T-helper 9 cell (primary cell): ENCODE results near the gene PNMT.

Experiments
- DNase-seq: peaks from one replicate; pipeline ENCODE4 v3.0.0-alpha.2; 2020
- total RNA-seq, 2 donors: gene quantifications; one replicate each; lab custom pipeline; 2026; lab: John Stamatoyannopoulos, UW

PNMT gene
- total RNA-seq = 0 to 0.07 reads per million in 2 donors

DNA sequence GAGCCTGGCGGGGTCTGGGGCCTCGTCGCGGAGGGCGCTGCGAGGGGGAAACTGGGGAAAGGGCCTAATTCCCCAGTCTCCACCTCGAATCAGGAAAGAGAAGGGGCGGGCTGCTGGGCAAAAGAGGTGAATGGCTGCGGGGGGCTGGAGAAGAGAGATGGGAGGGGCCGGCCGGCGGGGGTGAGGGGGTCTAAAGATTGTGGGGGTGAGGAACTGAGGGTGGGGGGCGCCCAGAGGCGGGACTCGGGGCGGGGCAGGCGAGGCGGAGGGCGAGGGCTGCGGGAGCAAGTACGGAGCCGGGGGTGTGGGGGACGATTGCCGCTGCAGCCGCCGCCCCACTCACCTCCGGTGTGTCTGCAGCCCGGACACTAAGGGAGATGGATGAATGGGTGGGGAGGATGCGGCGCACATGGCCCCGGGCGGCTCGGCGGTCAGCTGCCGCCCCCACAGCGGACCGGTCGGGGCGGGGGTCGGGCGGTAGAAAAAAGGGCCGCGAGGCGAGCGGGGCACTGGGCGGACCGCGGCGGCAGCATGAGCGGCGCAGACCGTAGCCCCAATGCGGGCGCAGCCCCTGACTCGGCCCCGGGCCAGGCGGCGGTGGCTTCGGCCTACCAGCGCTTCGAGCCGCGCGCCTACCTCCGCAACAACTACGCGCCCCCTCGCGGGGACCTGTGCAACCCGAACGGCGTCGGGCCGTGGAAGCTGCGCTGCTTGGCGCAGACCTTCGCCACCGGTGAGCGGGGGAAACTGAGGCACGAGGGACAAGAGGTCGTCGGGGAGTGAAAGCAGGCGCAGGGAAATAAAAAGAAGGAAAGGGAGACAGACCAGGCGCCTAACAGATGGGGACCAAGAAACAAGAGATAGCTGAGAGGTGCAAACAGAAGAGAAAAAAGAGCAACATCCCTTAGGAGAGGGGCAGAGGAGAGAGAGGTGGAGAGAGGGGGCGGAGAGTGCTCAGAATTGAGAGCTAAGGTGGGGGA lies at the start of gene PNMT:
TSS of gene PNMT (plus strand) at position 509 of the 980 bp plus-strand sequence. CDS start at position 532, 23 bp downstream.
- DNase-seq = peak; percentile 63

DNA sequence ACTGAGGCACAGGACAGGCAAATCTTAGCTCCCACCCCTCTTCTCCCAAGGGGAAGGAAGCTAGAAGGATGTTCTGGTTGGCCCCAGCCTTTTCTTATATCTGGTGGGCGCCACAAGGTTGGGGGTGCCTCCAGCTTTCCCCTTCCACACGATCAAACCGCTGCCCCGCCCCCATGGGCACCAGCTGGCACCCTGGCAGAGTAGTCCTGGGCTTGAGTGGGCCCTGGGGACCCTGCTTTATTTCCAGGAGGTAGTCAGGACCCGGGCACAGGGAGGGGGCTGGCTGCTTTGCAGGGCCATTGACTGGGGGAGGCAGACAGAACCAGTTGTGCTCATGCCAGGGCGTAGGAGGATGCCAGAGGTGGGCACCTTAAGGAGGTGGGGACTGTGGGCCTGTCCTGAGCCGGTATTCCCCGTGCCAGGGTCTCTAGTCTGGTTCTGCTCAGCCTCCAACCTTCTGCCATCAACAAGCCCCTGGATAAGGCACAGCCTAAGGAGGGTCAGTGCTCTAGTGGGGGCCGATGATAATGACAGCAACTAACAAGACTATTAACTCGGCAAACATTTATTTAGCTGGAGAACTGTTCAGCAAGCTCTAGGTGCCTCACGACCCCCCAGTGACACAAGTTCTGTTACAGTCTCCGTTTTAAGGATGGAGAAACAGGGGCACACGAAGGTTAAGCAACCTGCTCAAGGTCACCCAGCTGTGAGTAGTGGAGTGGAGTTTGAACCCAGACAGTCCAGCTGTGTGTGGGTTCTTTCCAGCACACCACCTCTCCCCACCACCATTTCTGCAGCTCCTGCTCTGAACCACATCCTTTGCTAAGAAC lies 49.1 kb upstream of the PNMT start:
- DNase-seq = no peak

DNA sequence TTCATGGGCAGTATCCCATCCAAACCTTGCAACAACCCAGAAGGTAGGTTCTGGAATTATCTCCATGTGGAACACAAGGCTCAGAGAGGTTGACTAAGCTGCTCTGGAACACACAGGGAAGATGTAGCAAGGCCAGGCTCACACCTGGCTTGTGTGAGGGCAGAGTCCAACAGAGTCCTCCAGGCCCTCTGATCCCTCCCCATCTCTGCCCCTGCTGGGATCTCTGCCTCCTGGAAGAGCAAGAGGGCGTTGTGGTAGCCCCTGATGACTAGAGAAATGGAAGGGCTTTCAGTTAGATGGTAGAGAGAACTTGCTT lies 48.5 kb upstream of the PNMT start:
- DNase-seq = no peak

GRCh38 chr17:39621523-39622379 lies 46.5 kb upstream of the PNMT start:
- peak; percentile 87 for DNase-seq

DNA sequence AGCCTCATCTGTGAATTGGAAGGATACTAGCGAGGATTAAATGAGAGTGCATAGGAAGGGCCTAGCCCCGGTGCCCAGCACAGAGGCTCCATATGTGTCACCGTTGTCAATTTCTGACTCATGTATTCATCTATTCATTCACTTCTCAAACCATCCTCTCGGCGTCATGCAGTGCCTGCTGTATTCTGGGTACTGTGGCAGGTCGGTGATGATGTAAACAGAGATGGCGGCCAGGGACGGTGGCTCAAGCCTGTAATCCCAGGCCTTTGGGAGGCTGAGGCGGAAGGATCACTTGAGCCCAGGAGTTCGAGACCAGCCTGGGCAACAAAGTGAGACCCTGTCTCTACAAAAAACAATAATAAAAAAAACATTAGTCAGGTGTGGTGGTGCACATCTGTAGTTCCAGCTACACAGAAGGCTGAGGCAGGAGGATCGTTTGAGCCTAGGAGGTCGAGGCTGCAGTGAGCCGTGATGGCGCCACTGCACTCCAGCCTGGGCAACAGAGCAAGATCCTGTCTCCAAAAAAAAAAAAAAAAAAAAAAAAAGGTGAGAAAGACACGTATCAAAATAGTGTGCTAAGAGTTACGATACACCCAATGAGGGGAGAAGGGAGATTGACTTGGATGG lies 45.8 kb upstream of the PNMT start:
- no peak for DNase-seq

DNA sequence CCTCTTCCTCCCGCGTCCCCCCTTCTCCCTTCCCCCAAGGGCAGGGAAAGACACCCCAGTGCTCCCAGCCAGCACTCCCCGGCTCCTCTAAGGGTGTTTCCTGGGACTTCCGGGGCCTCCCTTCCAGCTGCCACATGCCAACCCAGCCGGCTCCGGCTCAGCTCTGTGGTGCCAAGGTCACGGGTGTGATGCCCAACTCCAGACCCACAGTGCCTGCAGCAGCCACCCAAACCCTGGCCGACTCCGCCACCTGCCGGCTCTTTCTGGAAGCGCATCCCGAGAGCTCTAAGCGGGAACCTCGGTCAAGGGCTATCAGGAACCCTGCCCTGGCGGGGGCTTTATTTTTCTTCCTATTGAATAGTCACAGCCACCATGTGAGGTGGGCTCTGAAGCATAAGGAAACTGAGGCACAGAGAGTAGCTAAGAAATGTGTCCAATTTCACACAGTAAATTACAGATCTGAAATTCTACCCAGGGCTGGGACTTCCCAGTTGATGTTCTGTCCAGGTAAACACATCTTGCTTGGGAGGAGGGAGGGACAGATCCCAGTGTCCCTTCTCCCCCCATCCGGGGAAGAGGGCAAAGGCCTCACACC lies 44.8 kb upstream of the PNMT start:
- peak; percentile 86 for DNase-seq

GRCh38 chr17:39624313-39624712 lies 43.9 kb upstream of the PNMT start:
- DNase-seq = no peak

DNA sequence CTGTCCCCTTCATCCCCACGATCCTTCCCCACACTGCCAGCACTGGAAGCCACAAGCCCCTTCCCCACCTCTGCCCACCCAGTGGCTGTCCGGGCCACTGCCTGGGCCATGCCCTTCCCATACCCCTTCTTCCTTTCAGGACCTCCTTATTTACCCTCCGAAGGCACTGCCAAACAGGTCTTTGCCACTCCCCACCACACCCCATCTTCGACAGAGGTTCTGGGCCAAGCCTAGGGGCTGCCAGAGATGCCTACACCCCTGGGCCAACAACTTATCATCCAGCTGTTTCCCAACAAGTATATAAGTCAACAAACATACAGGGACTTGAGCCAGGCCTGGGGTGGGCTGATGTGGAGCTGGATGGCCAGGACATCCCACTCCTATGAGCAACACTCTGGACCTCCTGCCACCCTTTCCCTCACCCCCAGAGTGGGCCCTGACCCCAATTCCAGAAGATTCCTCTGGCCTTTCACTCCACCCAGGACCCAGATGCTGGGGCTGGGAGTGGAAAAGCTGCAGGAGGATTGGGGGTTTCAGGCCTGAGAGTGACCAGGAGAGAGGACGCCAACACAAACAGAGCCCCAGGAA lies 43.0 kb upstream of the PNMT start:
- DNase-seq = no peak

GRCh38 chr17:39626171-39627046 lies 41.8 kb upstream of the PNMT start, which contains the start of gene PPP1R1B:
TSS of gene PPP1R1B (plus strand) at chr17:39626952. CDS start at chr17:39627393, 441 bp downstream.
- DNase-seq = no peak

DNA sequence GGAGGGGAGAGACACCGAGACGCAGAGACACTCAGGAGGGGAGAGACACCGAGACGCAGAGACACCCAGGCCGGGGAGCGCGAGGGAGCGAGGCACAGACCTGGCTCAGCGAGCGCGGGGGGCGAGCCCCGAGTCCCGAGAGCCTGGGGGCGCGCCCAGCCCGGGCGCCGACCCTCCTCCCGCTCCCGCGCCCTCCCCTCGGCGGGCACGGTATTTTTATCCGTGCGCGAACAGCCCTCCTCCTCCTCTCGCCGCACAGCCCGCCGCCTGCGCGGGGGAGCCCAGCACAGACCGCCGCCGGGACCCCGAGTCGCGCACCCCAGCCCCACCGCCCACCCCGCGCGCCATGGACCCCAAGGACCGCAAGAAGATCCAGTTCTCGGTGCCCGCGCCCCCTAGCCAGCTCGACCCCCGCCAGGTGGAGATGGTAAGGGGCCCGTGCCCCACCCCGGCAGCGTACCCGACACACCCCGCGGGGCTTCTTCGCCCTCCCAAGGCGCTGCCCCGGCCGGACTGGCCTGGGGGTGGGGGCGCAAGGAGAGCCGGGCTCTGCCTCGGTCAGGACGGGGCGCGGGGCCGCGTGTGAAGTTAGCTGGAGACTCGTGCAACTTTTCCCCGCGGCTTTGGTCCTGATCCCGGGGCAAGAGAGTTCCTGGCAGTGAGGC lies 41.1 kb upstream of the PNMT start:
- no peak for DNase-seq

- DNase-seq = no peak
These were observed 40.3 kb upstream of the PNMT start for GRCh38 chr17:39627712-39628516.

GRCh38 chr17:39628655-39629493 lies 39.4 kb upstream of the PNMT start:
- DNase-seq = no peak

GRCh38 chr17:39629494-39629880 lies 38.8 kb upstream of the PNMT start:
- DNase-seq = no peak

GRCh38 chr17:39629898-39630297 lies 38.4 kb upstream of the PNMT start:
- no peak for DNase-seq

- no peak for DNase-seq
These were observed 36.9 kb upstream of the PNMT start for GRCh38 chr17:39631403-39631802.

GRCh38 chr17:39632153-39632941 lies 35.9 kb upstream of the PNMT start:
- DNase-seq = no peak
